Activated CD4-positive, alpha-beta memory T cell treated with anti-CD3 and anti-CD28 coated beads, Interleukin-2, amount 10 ng/mL, durations not matched to agents 7 days and 5 days (primary cell): ENCODE data around the gene DNAJB4. TPM values are rescaled to one million over a fixed set of nuclear protein-coding genes. Genes with fewer than 3 reads are reported as not detected.
"Not testable (repeated sequence)": the region's sequence is repeated elsewhere in the genome, so short reads cannot be mapped to it uniquely, and the experiment has no call there.

Experiments used
- CTCF ChIA-PET: fragments of 350-600 bp; sonication (Branson Sonifier 250); formaldehyde crosslinking; loops from one replicate; lab custom pipeline; 2021; ENCODE audit warnings: antibody characterized with exemption, inconsistent platforms; lab: Charles Lee
- POLR2A ChIA-PET: fragments of 350-600 bp; sonication (Branson Sonifier 250); formaldehyde crosslinking; loops from one replicate; lab custom pipeline; 2021; ENCODE audit warnings: antibody characterized with exemption; lab: Charles Lee
- DNase-seq: peaks from one replicate; pipeline ENCODE4 v3.0.0-alpha.2; 2020
- H3K27ac Mint-ChIP-seq: one replicate; pipeline ENCODE4 v1.8.0; 2021; ENCODE audit warnings: mild to moderate bottlenecking, mixed read lengths
- H3K27me3 Mint-ChIP-seq: one replicate; pipeline ENCODE4 v1.8.0; 2021; ENCODE audit warnings: mixed read lengths
- H3K36me3 Mint-ChIP-seq: one replicate; pipeline ENCODE4 v1.8.0; 2021; ENCODE audit warnings: low read depth, mixed read lengths
- H3K4me1 Mint-ChIP-seq: one replicate; pipeline ENCODE4 v1.8.0; 2021; ENCODE audit warnings: mixed read lengths
- H3K4me3 Mint-ChIP-seq: one replicate; pipeline ENCODE4 v1.8.0; 2021; ENCODE audit warnings: mild to moderate bottlenecking, mixed read lengths
- H3K9me3 Mint-ChIP-seq: one replicate; pipeline ENCODE4 v1.8.0; 2021; ENCODE audit warnings: mixed read lengths
- total RNA-seq, 2 experiments: library from RNA; stranded (reverse); gene quantifications; one replicate each; pipeline ENCODE4 v1.2.3, GENCODE V29; 2021

DNAJB4 gene
- total RNA-seq, 2 experiments from 2014 or later = 12.9 to 16.2 TPM

DNA sequence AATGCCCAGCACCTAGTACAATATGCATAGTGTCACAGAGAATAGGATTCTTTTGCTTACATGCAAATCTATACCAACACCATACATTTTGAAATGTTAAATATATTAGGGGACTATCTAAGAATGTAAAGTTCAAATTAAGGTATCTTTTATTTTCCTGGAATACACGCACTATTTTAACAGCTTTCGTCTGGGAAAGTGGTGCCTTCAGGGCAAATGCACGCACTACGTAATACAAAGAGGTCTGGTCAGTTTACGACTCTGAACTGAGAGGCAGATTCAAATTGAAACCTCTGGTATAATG lies 26.8 kb upstream of the DNAJB4 start:
- Mint-ChIP-seq H3K4me1 (peaks cover 45% of the 10 kb centered on the region), H3K27me3 (no peaks in the 10 kb centered on the region), H3K27ac (no peak overlapping the region), H3K36me3 (peaks cover 42% of the 10 kb centered on the region), H3K9me3 (no peaks in the 10 kb centered on the region), H3K4me3 (no peak overlapping the region)
- ChIA-PET CTCF (interaction anchor here (1.0 to 2.4 kb wide), 6 partner anchors 10 to 672 kb away, joined by 3 to 27 read pairs (median 6); partner anchors contain the start of genes DNAJB4 and IFI44), POLR2A (interaction anchor here (1.1 to 20.5 kb wide), 19 partner anchors 7 to 673 kb away, joined by 3 to 671 read pairs (median 7); partner anchors contain the start of genes DNAJB4, IFI44, IFI44L and MIGA1)
- DNase-seq = no peak

DNA sequence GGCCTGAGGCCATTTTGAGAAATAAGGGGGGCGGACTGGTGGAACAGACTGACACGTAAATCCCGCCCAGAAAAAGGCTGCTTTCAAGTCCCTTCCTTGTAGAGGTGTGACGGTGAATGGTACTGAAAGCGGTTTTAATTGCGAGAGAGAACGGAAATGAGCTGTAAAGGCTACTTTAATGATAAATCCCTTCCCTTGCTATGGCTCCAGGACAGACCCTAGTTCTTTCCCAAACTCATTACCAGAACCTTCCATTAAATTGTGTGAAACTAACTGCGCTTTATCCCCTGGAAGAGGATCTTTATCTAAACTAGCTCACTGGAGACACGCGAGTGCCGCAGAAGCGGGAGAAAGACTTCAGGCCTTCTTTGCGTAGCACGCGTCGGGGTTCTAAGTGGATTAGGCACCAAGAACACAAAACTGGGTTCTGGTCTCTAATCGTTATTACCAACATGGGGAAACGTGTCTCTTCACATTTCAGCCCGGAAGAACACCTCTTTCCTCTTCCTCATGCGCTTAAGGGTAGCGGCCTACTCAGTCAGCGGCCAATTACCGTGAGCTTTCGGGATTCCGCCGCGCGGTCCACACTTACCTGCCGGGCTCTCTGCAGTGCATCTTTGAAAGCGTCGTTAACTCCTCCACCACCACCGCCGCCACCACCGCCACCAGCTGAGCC lies 26.3 kb upstream of the DNAJB4 start:
- Mint-ChIP-seq H3K36me3 (peaks cover 41% of the 10 kb centered on the region), H3K27ac (no peak overlapping the region), H3K9me3 (no peaks in the 10 kb centered on the region), H3K4me1 (peaks cover 45% of the 10 kb centered on the region), H3K27me3 (no peaks in the 10 kb centered on the region), H3K4me3 (no peak overlapping the region)
- ChIA-PET POLR2A (interaction anchor here (0.8 to 20.5 kb wide), 25 partner anchors 8 to 673 kb away, joined by 3 to 671 read pairs (median 6); partner anchors contain the start of genes DNAJB4, IFI44, IFI44L and MIGA1), CTCF (interaction anchor here (0.7 to 2.4 kb wide), 11 partner anchors 10 to 671 kb away, joined by 3 to 27 read pairs (median 3); partner anchors contain the start of genes DNAJB4, IFI44 and IFI44L)
- DNase-seq = peak; percentile 84

DNA sequence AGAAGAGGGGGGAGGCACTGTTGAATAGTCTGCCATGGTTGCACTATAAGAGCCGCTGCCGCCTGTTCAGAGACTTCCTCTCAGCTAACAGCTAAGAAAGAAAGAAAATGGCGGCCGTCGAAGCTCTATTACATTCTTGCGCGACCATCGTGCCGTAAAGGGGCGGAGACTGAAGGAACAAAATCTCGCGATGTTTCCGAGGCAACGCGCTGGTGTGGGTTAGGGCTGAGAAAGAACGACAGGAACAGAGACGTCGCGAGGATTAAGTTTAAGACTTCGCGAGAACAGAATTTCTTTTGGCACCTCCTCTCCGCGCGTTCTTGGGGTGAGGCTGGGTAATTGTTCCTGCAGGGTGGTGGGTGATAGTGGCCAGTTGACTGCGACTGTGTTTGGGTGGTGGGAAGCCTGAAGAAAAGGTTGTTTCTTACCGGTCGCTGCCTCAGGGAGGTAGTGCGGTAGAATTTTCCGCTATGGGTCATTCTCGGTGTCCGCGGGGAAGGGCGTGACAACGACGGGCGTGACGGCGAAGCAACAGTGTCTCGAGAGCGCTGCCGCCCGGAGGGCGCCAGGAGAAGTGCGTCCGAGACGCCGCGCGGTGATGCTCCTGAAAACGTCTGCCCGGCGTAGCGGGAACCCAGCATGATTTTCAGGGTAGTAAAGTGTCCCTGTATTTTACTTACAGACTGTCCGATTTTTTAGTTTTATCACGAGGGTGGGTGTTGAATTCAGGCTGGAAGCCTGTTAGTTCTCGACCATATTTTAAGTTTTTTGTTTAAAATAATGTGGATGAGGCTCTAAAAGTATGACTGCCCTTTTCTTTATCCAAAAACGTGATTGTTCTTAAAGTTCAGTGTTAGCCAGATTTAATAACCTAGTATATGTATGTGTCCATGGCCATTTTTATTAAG lies 25.5 kb upstream of the DNAJB4 start, which contains the start of gene FUBP1:
TSS of gene FUBP1 (minus strand) at position 104 of the 908 bp plus-strand sequence. CDS start at position 36, 68 bp downstream.
- ChIA-PET POLR2A (interaction anchor here (0.8 to 20.5 kb wide), 26 partner anchors 8 to 672 kb away, joined by 3 to 671 read pairs (median 5); partner anchors contain the start of genes DNAJB4, IFI44, IFI44L and MIGA1), CTCF (interaction anchor here (0.7 to 2.4 kb wide), 13 partner anchors 11 to 670 kb away, joined by 3 to 27 read pairs (median 4); partner anchors contain the start of genes DNAJB4, IFI44 and IFI44L)
- Mint-ChIP-seq H3K36me3 (peaks cover 42% of the 10 kb centered on the region), H3K9me3 (no peaks in the 10 kb centered on the region), H3K27ac (no peak within 1 kb of the TSS), H3K4me3 (no peak within 1 kb of the TSS), H3K27me3 (no peaks in the 10 kb centered on the region), H3K4me1 (peaks cover 43% of the 10 kb centered on the region)
- DNase-seq = peak; percentile 97

DNA sequence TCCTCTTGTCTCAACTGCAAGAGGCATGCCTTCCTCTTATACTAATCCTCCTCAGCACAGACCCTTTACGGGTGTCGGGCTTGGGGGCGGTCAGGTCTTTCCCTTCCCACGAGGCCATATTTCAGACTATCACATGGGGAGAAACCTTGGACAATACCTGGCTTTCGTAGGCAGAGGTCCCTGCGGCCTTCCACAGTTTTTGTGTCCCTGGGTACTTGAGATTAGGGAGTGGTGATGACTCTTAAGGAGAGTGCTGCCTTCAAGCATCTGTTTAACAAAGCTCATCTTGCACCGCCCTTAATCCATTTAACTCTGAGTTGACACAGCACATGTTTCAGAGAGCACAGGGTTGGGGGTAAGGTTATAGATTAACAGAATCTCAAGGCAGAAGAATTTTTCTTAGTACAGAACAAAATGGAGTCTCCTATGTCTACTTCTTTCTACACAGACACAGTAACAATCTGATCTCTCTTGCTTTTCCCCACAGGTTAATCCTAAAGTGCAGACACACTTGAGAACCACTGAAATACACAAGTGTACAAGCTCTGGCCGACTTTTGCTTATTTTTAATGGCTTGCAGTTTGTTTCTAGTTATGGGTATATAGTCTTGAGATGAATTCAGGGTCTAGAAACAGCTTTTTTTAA lies 21.3 kb upstream of the DNAJB4 start:
- H3K4me3 Mint-ChIP-seq, H3K27me3 Mint-ChIP-seq, H3K9me3 Mint-ChIP-seq, CTCF ChIA-PET, H3K27ac Mint-ChIP-seq, DNase-seq: not testable (repeated sequence)
- Mint-ChIP-seq H3K4me1 (peaks cover 28% of the 10 kb centered on the region), H3K36me3 (peaks cover 36% of the 10 kb centered on the region)
- POLR2A ChIA-PET = interaction anchor here (20.5 kb wide), 1 partner anchor 18 kb away, joined by 671 read pairs; the partner anchor contains the start of gene DNAJB4

DNA sequence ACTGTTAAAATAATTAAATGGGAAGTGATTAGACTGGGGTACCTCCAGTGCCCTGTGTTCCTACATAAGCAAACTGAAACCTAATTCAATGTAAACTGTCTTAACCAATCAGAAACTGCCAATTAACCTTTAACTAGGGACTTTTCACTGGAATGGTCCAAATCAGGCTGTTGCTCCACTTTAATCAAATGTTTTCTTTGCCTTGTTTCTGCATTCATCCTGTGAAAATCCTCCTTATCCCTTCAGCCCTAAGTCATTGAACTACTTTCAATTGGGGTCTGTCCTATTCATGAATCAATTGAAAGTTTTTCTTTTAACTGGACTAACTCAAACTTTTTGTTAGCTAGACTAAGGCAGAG lies 20.8 kb upstream of the DNAJB4 start:
- H3K27ac Mint-ChIP-seq = no peak overlapping the region
- peaks cover 37% of the 10 kb centered on the region for H3K36me3 Mint-ChIP-seq
- no peak overlapping the region for H3K4me3 Mint-ChIP-seq
- H3K9me3 Mint-ChIP-seq = no peaks in the 10 kb centered on the region
- CTCF ChIA-PET = no interaction called here
- peaks cover 29% of the 10 kb centered on the region for H3K4me1 Mint-ChIP-seq
- no peaks in the 10 kb centered on the region for H3K27me3 Mint-ChIP-seq
- POLR2A ChIA-PET = interaction anchor here (20.5 kb wide), 1 partner anchor 17 kb away, joined by 671 read pairs; the partner anchor contains the start of gene DNAJB4
- DNase-seq = no peak

DNA sequence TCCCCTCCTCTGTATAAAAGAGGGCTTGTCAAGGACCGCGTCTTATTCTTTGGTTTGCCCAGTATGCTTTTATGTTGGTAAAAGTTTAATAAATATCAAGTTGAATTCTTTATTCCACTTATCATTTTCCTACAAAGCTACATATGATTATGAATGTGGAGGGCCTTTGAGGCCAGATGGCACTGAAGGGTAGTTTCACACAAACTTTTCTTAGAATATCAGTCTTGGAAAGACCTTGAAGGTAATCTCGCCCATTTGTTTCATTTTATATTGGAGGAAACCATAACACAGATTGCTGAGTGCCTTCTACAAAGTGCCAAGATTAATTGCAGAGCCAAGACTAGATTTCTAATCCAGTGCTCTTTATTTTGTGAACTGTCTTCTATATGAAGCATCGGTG lies 20.1 kb upstream of the DNAJB4 start:
- ChIA-PET CTCF (no interaction called here), POLR2A (interaction anchor here (20.5 kb wide), 1 partner anchor 16 kb away, joined by 671 read pairs; the partner anchor contains the start of gene DNAJB4)
- Mint-ChIP-seq H3K36me3 (peaks cover 39% of the 10 kb centered on the region), H3K9me3 (no peaks in the 10 kb centered on the region), H3K27ac (no peak overlapping the region), H3K4me1 (peaks cover 31% of the 10 kb centered on the region), H3K4me3 (no peak overlapping the region), H3K27me3 (no peaks in the 10 kb centered on the region)
- no peak for DNase-seq

DNA sequence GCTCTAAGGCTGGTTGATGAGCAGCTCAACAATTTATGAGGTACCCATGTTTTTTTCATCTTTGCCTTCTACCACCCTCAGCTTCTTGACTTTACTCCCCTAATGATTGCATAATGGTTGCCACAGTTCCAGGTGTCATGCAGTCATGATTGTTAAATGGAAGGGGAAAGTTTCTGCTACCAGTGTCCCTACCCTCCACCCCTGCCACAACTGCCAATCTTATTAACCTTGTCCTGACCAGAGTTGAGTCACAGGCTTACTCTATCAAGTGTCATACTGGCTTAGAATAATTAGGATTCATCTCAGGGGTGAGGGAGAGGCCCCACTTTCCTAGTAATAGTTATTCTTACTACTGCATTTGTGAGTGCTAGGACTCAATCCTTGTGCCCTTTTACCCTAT lies 17.9 kb upstream of the DNAJB4 start:
- POLR2A ChIA-PET = interaction anchor here (20.5 kb wide), 1 partner anchor 14 kb away, joined by 671 read pairs; the partner anchor contains the start of gene DNAJB4
- Mint-ChIP-seq H3K36me3 (peaks cover 44% of the 10 kb centered on the region), H3K27me3 (no peaks in the 10 kb centered on the region), H3K9me3 (no peaks in the 10 kb centered on the region), H3K4me3 (no peak overlapping the region), H3K4me1 (peaks cover 30% of the 10 kb centered on the region), H3K27ac (no peak overlapping the region)
- no peak for DNase-seq
- CTCF ChIA-PET = no interaction called here

DNA sequence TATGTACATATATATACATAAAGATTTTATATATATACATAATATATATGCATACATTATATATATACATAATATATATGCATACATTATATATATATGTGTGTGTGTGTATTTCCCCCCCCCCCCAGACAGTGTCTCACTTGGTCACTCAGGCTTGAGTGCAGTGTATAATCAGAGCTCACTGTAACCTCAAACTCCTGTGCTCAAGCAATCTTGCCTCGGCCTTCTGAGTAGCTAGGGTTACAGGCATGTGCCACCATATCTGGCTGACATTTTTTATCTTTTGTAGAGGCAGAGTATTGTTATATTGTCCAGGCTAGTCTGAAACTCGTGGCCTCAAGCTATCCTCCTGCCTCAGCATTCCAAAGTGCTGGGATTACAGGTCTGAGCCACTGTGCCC lies 16.8 kb upstream of the DNAJB4 start:
- ChIA-PET CTCF (no interaction called here), POLR2A (interaction anchor here (1.5 to 20.5 kb wide), 4 partner anchors 9 to 15 kb away, joined by 3 to 671 read pairs (median 16); partner anchors contain the start of genes DNAJB4 and FUBP1)
- no peak for DNase-seq
- H3K4me3 Mint-ChIP-seq = no peak overlapping the region
- peaks cover 45% of the 10 kb centered on the region for H3K36me3 Mint-ChIP-seq
- no peaks in the 10 kb centered on the region for H3K9me3 Mint-ChIP-seq
- no peaks in the 10 kb centered on the region for H3K27me3 Mint-ChIP-seq
- peaks cover 26% of the 10 kb centered on the region for H3K4me1 Mint-ChIP-seq
- H3K27ac Mint-ChIP-seq = no peak overlapping the region

DNA sequence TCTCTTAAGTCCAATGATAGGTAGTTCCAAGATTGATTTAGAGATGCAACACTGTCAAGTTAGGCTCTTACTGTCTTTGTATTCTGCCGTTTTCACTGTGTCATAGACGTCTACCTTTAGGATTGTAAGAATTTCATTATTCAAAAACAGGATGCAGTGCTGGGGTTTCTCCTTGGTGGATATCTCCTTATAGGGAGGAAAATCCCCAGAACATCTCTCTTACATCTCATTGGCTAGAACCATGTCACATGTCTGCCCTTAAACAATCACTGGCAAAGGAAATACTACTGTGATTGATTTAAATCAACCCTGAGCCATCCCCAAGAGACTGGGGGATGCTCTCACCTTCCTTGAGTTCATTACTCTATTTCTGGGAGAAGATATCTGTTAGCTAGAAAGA lies 15.0 kb upstream of the DNAJB4 start:
- Mint-ChIP-seq H3K9me3 (no peaks in the 10 kb centered on the region), H3K4me1 (peaks cover 21% of the 10 kb centered on the region), H3K4me3 (no peak overlapping the region), H3K27me3 (no peaks in the 10 kb centered on the region), H3K27ac (no peak overlapping the region), H3K36me3 (peaks cover 41% of the 10 kb centered on the region)
- ChIA-PET POLR2A (interaction anchor here (1.9 to 20.5 kb wide), 3 partner anchors 11 to 14 kb away, joined by 7 to 671 read pairs (median 26); partner anchors contain the start of genes DNAJB4 and FUBP1), CTCF (interaction anchor here (2.4 kb wide), 1 partner anchor 15 kb away, joined by 7 read pairs; the partner anchor contains the start of gene DNAJB4)
- DNase-seq = no peak

DNA sequence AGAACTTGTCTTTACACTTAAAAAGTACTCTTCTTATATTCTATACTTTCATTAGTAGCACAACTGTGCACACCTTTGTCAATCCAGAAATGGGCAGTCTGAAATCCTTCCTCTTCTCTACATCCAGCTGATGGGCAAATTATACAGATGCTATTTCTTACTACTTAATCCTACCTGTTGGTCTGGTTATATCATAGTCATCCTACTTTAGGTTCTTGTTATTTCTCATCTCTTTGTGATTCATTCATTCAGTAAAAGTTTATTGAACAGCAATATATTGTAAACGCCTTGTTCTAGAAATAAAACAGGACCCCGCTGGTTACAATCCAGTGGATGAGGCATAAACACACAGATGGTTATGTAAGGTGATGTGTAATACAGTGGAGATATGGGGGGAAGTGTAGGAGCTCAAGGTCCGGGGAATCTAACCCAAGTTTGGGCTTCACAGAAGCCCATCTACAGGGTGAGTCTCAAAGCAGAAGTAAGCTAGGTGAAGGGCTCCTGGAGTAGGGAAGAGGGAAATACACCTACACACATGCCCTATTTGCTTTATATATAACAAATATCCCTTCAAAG lies 14.0 kb upstream of the DNAJB4 start:
- Mint-ChIP-seq H3K4me3 (no peak overlapping the region), H3K4me1 (peaks cover 21% of the 10 kb centered on the region), H3K36me3 (peaks cover 37% of the 10 kb centered on the region), H3K27ac (no peak overlapping the region), H3K9me3 (no peaks in the 10 kb centered on the region), H3K27me3 (no peaks in the 10 kb centered on the region)
- DNase-seq = no peak
- ChIA-PET POLR2A (interaction anchor here (1.0 to 20.5 kb wide), 4 partner anchors 9 to 15 kb away, joined by 3 to 671 read pairs (median 15); partner anchors contain the start of genes DNAJB4 and FUBP1), CTCF (interaction anchor here (2.4 kb wide), 1 partner anchor 14 kb away, joined by 7 read pairs; the partner anchor contains the start of gene DNAJB4)

DNA sequence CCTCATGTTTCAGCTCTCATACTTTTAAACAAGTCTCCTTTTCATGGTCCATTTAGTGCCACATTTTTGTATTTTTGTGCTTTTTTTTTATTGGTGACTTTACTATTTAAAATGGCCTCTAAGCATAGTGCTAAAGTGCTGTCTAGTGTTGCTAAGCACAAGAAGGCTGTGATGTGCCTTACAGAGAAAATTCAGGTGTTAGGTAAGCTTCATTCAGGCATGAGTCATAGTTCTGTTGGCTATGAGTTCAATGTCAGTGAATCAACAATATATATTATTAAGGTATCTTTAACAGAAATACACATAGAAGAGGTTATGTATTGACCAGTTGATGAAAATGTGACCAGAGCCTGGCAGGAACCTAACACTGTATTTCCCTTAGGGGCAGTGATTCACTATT lies 13.1 kb upstream of the DNAJB4 start:
- ChIA-PET POLR2A (interaction anchor here (0.8 to 20.5 kb wide), 3 partner anchors 9 to 13 kb away, joined by 3 to 671 read pairs (median 26); partner anchors contain the start of genes DNAJB4 and FUBP1), CTCF (interaction anchor here (0.9 to 2.4 kb wide), 2 partner anchors 10 to 14 kb away, joined by 3 to 7 read pairs; partner anchors contain the start of gene DNAJB4)
- peaks cover 34% of the 10 kb centered on the region for H3K36me3 Mint-ChIP-seq
- peaks cover 19% of the 10 kb centered on the region for H3K4me1 Mint-ChIP-seq
- no peak for DNase-seq
- no peaks in the 10 kb centered on the region for H3K27me3 Mint-ChIP-seq
- H3K27ac Mint-ChIP-seq = no peak overlapping the region
- no peak overlapping the region for H3K4me3 Mint-ChIP-seq
- no peaks in the 10 kb centered on the region for H3K9me3 Mint-ChIP-seq
